GM21360 (cell line): ENCODE results near the gene NAGS.
"Not testable (repeated sequence)": the region's sequence is repeated elsewhere in the genome, so short reads cannot be mapped to it uniquely, and the experiment has no call there.

Experiments
- ATAC-seq: cut with Tn5 transposase; IDR thresholded peaks from one replicate; pipeline ENCODE4 v1.9.1; 2021; ENCODE audit warnings: mild to moderate bottlenecking, moderate library complexity; ENCODE audit not compliant: unreplicated experiment

Gene NAGS

DNA sequence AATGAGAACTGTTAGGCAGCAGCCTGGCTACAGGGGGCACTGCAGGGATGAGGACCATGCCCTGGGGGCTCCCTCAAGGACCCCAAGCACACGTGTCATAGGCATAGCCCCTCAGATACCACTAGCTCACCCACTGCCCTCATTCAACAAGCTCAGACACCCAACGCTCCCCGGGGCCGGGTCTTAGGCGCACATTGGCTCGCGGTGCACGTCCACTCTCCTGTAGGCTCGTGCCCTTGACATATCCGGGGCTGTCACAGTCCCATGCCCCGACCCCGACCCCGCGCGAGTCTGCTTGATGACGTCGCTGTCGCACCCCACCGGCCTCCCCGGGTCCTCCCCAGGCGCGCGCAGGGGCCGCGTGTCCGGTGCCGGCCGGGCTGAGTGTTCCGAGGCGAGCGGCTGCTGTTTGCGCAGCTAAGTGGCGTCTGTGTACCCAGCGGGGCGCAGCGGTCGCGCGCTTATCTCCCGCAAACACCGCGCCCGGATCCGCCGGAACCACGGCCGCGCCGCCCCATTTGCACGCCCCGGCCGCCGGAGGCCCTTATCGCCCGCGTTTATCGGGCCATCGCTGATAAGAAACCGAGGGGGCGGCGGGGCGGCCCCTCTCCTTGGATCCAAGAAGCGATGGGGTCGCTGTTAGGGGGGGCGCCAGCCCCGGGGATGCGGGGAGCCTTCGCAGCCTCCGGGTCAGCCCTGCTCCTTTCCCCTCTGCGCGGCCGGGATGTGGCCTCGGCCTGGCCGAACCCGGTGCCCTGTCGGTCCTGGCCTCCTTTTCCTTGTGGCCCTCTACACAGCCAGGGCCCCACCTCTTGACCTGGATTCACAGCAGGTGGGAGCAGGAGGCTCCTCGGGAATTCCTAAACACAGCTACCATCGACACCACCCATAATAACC lies 20.7 kb upstream of the NAGS start:
- ATAC-seq: no peak

DNA sequence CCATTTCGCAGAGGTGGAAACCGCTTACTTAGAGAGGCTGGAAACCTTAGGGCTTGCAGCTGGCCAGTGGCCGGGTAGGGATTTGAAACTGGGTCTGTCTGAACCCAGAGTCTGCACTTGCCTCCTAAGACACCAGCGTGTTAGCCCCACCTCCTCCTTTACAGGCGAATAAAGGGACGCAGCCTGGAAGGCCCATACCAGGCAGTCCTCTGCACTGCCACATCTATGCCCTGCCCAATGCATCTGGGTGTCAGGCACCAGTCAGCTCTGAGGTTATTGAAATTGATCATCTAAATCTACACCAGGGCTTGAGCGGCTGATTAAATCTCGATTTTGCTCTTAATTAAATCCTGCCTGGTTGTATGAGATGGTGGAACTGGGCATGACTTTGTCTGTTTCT lies 19.9 kb upstream of the NAGS start:
- ATAC-seq: no peak

- ATAC-seq: no peak
Measured at GRCh38 chr17:43986225-43986981, 18.0 kb upstream of the NAGS start.

DNA sequence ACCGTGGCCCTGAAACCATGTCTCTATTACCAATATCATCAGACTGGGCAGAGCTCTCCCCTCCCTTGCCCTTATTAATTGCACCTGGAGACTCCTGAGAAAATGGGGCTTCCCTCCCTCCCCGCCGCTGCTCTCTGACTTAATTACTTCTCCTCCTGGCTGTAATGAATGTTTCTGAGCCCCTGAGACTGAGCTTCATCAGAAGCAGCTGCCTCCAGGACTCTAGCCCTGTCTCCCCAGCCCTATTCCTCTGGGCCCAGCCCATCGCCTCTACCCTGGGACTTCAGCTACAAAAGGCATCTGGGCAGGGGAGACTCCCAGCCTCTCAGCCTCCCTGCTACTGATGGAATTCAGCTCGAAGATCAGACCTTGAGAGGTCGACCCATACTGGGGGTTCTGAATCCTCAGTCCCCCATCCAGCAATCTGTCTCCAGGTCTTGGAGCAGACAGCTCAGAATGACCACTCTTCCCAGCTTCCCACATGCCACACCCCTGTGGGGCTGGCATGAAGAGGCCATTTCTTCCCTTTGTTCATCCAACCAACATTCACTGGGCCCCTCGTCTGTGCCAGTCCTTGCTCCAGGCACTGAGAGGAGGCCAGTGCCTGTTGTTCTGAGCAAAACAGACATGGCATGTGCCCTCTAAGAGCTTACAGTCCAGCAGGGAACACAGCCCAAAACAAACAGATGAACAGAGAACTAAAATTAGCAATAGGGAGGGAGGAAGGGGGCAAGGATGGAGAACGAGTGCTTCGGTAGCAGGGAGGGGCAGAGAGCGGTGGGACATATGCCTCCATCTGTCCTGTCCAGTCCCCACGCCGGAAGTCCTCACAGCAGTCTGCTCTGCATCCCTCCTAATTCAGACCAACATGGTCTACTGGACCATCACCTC lies 17.0 kb upstream of the NAGS start:
- no peak for ATAC-seq

GRCh38 chr17:43988301-43988700 lies 16.1 kb upstream of the NAGS start:
- no peak for ATAC-seq

DNA sequence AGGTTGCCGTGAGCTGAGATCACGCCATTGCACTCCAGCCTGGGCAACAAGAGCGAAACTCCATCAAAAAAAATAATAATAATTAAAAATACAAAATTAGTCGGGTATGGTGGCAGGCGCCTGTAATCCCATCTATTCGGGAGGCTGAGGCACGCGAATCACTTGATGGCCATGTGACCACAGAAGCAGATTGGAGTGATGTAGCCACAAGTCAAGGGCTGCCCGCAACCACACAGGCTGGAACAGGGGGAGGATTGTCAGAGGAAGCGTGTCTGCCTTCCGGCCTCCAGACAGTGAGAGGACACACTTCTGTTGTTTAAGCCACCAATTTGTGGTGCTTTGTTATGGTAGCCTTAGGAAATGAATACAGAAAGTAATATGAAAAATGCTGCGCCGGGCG lies 11.8 kb upstream of the NAGS start:
- no peak for ATAC-seq

GRCh38 chr17:43994272-43995149 lies 9.9 kb upstream of the NAGS start:
- ATAC-seq: no peak

DNA sequence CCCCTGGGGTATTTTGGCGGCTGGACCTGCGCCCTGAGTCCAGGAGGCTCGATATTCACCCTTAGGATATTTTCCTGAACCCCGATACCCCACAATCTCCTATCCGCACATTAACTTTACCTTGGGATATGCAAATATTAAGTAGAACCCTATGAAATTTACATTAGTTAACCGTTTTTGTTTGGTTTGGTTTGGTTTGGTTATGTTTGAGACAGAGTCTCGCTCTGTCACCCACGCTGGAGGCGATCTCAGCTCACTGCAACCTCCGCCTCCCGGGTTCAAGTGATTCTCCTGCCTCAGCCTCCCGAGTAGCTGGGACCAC lies 9.3 kb upstream of the NAGS start:
- no peak for ATAC-seq

DNA sequence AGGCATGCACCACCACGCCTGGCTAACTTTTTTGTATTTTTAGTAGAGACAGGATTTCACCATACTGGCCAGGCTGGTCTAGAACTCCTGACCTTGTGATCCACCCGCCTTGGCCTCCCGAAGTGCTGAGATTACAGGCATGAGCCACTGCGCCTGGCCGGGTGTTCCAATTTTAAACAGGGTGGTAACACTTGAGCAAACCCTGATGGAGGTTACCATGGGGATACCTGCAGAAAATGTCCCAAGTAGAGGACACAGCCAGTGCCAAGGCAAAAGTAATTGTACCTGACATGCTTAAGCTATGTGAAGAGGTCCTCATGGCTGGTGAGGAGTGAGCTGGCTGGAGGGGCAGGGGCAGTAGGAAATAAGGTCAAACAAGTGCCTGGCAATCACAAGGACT lies 7.2 kb upstream of the NAGS start:
- not testable (repeated sequence) for ATAC-seq

GRCh38 chr17:43998552-43998951 lies 5.9 kb upstream of the NAGS start:
- no peak for ATAC-seq

DNA sequence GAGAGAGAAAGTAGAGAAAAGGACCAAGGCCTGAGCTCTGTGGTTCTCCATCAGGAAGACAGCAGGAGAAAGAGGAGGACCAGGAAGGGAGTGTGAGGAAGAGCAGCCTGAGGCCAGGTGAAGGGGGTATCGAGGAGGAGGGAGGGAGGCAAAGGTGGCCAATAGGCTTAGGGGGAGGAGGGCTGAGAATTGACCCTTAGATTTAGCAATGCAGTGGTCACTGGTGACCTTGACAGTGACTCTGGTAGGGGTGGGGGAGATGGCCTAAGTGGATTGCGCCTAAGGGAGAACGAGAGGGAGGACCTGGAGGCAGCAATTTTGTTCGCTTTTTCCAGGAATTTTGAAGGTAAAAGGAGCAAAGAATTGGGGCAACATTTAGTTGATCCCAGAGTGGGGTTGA lies 5.4 kb upstream of the NAGS start:
- ATAC-seq: no peak

DNA sequence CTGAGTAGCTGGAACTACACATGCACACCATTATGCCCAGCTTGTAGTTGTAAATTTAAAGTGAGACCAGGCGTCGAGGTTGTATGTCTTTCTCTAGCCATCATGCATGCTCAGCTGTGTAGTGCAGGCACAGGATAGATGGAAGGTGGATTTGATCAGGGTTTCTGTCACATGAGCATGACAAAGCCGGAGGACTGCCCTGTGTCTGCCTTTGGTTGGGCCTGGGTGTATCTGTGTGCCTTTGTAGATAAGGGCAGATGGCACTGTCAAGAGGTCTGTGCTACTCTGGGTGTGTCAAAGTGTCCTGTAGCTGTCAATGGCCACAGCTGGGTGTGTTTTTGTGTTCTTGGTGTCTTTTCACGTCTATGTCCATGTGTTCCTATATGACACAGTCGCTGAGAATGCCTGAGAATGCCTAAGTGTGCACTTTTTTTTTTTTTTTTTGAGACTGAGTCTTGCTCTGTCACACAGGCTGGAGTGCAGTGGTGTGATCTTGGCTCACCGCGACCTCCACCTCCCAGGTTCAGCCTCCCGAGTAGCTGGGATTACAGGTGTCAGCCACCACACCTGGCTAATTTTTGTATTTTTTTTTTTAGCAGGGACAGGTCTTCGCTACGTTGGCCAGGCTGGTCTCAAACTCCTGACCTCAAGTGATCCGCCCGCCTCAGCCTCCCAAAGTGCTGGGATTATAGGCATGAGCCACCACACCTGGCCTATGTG lies 4.1 kb upstream of the NAGS start:
- no peak for ATAC-seq

DNA sequence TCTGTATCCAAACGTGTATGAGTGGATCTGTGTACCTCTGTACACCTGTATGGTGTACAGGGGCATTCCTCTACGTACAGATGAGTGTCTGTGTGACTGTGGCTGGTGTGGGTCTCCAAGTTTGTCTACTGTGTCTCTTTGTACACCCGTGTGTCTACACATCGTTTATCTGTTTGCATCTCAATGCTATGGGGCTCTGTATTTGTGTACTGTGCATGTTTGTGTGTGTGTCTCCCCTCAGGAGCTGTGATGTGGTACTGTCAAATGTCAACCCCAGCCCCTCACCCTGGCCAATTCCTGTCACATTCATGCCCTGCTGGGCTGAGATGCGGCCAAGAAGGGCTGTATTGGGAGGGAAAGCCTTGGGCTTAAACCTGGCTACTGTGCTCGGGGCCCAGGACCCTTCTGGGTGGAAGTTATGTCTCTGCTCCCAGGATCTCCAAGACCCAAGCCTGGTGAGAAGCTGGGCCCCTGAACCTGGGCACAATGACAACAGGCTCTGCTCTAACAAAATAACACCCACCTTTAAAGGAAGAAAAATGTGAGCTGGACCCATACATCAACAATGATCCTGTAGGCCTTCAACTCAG lies 3.5 kb upstream of the NAGS start:
- no peak for ATAC-seq

DNA sequence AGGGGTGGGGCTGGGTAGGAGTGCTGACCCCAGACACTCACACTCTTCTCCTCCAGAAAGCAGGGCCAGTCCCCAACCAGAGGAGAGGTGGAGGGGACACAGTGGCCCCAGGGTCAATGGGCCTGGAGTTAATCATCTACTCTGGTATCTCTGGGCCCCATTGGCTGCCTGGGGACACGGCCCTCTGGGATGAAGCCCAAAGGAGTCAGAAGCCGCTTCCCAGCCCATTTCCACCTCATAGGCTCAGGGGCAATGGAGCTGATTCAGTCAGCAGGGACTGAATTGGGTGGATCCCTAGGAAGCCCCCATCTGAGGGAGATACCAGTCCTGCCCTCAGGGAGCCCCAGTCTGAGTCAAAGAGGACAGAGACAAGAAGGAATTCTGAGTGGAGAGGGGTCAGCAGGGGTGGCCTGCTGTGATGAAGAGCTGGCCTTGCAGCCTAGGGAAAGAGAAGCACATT lies 2.9 kb upstream of the NAGS start:
- ATAC-seq: no peak

DNA sequence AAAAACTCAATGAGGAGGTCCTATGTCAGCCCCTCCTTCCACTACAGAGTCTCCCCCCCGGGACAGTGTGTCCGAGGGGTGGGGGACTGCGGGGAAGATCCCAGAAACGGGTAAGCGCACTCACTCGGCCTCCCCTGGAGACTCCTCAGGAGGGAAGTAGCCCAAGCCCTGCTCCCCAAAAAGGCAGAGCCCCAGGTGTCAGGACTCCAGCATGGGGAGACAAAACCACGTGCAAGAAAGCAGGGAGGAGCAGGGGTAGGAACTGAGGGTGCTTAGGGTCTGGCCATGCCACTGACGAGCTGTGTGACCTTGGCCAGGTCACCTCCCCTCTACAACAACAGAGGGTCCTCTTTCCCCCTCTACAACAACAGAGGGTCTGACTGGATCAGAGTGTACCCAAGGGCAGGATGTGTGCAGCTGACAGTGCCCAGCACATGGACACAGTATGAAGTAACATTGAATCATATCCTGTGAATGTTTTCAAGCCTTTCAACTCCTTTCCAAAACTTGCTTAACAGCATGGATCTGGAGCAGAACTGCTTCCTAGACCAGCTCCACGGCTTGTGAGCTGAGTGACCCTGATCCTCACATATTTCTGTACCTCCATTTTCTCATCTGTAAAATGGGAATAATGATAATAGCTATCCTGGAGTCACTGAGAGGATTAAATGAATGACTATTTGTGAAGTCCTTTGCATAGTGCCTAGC lies 2.1 kb upstream of the NAGS start:
- ATAC-seq: no peak

GRCh38 chr17:44004761-44005526 lies 522 bp downstream of the NAGS start:
- no peak for ATAC-seq

- no peak for ATAC-seq
Measured at GRCh38 chr17:44005527-44006271, 1.3 kb downstream of the NAGS start.
